CD1c-positive myeloid dendritic cell (primary cell): ENCODE results near the gene F2.
A peak's percentile ranks its signal among the peaks of the same experiment; 100 is the strongest.
"Not testable (repeated sequence)": the region's sequence is repeated elsewhere in the genome, so short reads cannot be mapped to it uniquely, and the experiment has no call there.

Experiments
- DNase-seq: peaks from one replicate; pipeline ENCODE4 v3.0.0-alpha.2; 2016; ENCODE audit errors: extremely low spot score

Gene F2

GRCh38 chr11:46686886-46687795 is 31.9 kb upstream of the F2 start:
- no peak for DNase-seq

- DNase-seq = no peak
Observed at GRCh38 chr11:46690702-46691101, 28.3 kb upstream of the F2 start.

GRCh38 chr11:46692450-46692849 is 26.6 kb upstream of the F2 start:
- DNase-seq = no peak

- no peak for DNase-seq
Observed at GRCh38 chr11:46693597-46694012, 25.4 kb upstream of the F2 start.

- DNase-seq = no peak
Observed at GRCh38 chr11:46694072-46694471, 24.9 kb upstream of the F2 start.

GRCh38 chr11:46694607-46695006 is 24.4 kb upstream of the F2 start:
- DNase-seq = no peak

- no peak for DNase-seq
Observed at GRCh38 chr11:46695345-46696211, 23.4 kb upstream of the F2 start.

GRCh38 chr11:46696212-46696558 is 22.8 kb upstream of the F2 start:
- DNase-seq = no peak

GRCh38 chr11:46697303-46697702 is 21.7 kb upstream of the F2 start:
- no peak for DNase-seq

- no peak for DNase-seq
Observed at GRCh38 chr11:46697723-46698122, 21.3 kb upstream of the F2 start.

GRCh38 chr11:46698597-46698996 is 20.4 kb upstream of the F2 start:
- DNase-seq = peak; percentile 34

GRCh38 chr11:46700241-46701077 is 18.6 kb upstream of the F2 start, which contains the start of the genes ARHGAP1 and ZNF408:
ARHGAP1 (minus strand) TSS chr11:46700619; CDS start chr11:46696107, 4,512 bp downstream.
ZNF408 (plus strand) TSS chr11:46701031; CDS start chr11:46701048, 17 bp downstream.
- DNase-seq = peak; percentile 99

- no peak for DNase-seq
Observed at GRCh38 chr11:46701078-46701654, 17.8 kb upstream of the F2 start.

GRCh38 chr11:46705070-46705688 is 13.8 kb upstream of the F2 start:
- no peak for DNase-seq

- no peak for DNase-seq
Observed at GRCh38 chr11:46706886-46707285, 12.1 kb upstream of the F2 start.

- DNase-seq = not testable (repeated sequence)
Observed at GRCh38 chr11:46709351-46709750, 9.7 kb upstream of the F2 start.

GRCh38 chr11:46710821-46711269 is 8.2 kb upstream of the F2 start:
- DNase-seq = no peak

- no peak for DNase-seq
Observed at GRCh38 chr11:46711303-46711702, 7.7 kb upstream of the F2 start.

- no peak for DNase-seq
Observed at GRCh38 chr11:46712874-46713576, 6.0 kb upstream of the F2 start.

GRCh38 chr11:46717825-46718154 is 1.2 kb upstream of the F2 start:
- not testable (repeated sequence) for DNase-seq
